KBM-7 (cell line): ENCODE results near the gene SOWAHC.
"Not testable (repeated sequence)": the region's sequence is repeated elsewhere in the genome, so short reads cannot be mapped to it uniquely, and the experiment has no call there.

ENCODE experiments used
- DNase-seq: peaks from one replicate; pipeline ENCODE4 v3.0.0-alpha.2; 2015
- in situ Hi-C: fragments of 300-500 bp; cut with MboI; formaldehyde crosslinking; loops from 2 replicates; pipeline ENCODE4 v1.14.3; 2020; ENCODE audit warnings: low sequenced_read_pairs, low pct_unique_long_range_greater_than_20kb, mixed read lengths

Gene SOWAHC

GRCh38 chr2:109640000-109640399, 25.8 kb downstream of the SOWAHC start:
- in situ Hi-C loops, DNase-seq: not testable (repeated sequence)

GRCh38 chr2:109644571-109645275, 30.6 kb downstream of the SOWAHC start:
- no peak for DNase-seq
- in situ Hi-C loops, result no loop called here

DNA sequence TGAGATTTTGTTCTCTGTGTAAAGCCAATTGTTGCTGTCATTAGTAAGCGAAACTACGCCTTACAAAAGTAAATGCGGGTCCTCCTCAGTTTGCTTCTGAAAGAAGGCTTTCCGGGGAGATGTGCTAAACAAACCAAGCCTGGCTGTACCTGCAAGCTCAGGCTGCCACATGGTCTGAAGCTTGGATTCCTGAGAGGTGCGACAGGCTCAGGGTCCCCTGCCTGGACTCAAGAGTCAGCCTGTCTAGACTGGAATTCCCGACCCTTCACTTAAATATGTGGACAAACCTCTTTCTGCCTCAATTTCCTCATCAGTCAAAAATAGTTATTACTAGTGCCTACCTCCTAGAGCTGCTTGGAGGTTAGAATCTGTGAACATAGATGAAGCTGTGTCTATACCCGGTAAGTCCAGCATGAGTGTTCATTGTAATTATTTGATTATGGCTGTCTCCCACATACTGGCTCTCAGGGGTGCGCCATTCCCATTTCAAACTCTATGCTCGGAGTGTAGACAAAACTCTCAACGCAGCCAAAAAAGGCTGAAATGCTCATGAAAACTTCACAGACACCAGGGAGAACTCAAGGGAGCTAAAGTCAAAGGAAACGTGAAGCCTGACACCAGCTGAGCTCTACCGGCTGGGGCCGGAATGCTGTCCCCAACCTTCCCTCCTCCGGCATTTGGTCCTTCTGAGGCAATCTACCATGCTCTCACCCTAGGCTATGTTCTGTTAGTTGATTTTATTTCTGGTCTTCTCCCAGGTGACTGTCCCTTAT, 31.4 kb downstream of the SOWAHC start:
- in situ Hi-C loops, result no loop called here

DNA sequence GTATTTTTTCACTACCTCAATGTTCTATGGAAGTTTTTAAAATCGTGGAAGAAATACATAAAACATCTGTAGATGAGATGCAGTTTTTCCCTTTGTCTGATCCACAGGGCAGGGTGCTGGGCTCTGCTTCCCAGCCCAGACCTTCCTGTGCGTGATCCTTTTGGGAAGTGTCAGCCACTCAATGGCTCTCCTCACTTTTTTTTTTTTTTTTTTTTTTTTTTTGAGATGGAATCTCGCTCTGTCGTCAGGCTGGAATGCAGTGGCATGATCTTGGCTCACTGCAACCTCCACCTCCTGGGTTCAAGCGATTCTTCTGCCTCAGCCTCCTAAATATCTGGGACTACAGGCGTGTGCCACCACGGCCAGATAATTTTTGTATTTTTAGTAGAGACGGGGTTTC, 32.8 kb downstream of the SOWAHC start:
- in situ Hi-C loops, result no loop called here
- DNase-seq, result no peak

More for the DNA sequence above, 31.4 kb downstream of the SOWAHC start:
- DNase-seq, result no peak

DNA sequence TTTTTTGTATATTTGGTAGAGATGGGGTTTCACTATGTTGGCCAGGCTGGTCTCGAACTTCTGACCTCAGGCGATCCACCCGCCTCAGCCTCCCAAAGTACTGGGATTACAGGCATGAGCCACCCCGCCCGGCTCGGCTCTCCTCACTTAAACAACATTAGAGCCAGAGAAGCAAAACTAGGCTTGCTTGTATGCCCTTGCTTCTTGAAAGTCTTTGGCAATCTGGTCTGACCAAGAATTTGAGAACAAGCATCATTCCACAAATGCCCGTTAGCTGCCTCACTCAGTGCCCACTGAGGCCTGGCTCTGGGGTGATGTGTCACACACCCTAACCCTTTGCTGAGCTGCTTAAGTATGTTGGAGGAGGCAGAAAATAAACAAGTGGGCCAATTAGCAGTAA, 33.5 kb downstream of the SOWAHC start:
- in situ Hi-C loops, result no loop called here
- no peak for DNase-seq

GRCh38 chr2:109648041-109648527, 33.9 kb downstream of the SOWAHC start:
- in situ Hi-C loops, result no loop called here
- no peak for DNase-seq

DNA sequence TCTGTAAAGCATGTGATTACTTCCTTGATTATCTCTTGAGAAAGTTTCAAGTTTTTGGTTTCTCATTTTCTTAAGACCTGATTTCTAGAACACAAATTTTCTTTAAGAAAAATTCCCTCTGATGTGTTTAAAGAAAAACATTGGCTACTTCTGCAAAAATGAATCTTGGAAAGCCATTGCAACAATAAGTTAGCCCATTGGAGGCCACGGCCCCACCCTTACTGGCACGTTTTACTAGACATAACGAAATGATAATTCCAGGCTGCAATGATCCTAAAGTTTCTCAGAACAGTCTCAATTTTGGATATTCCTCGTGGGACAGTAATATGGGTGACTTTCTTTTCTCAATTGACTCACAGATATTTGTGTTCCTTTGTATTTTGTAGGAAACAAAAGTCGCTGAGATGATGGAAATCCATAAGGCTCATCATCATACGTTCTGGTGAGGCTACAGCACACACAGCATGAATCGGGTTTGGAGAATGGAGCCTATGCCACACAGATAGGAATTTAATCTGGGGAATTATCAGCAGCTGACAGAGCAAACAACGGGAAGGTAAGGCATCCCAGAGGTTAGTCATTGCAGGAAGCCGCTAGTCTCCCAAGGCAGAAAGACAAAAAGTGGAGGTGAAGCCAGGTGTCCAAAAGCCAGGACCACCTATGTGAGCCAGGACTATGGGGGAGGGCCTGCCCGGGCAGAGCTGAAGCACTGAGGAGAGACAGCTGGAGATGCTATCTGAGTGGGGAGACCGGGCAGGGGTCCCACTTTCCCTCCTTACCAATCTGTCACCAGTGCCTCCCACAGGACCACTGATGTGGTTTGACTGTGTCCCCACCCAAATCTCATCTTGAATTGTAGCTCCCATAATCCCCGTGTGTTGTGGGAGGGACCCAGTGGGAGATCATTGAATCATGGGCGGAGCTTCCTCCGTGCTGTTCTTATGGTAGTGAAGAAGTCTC, 35.9 kb downstream of the SOWAHC start:
- DNase-seq, result no peak

GRCh38 chr2:109654326-109655050, 40.3 kb downstream of the SOWAHC start:
- in situ Hi-C loops, result no loop called here
- DNase-seq, result no peak

More for the DNA sequence above, 35.9 kb downstream of the SOWAHC start:
- in situ Hi-C loops, result no loop called here

- DNase-seq, result no peak
- in situ Hi-C loops, result no loop called here
These were observed 41.1 kb downstream of the SOWAHC start for GRCh38 chr2:109655287-109655686.

GRCh38 chr2:109659396-109660045, 45.4 kb downstream of the SOWAHC start:
- no peak for DNase-seq
- in situ Hi-C loops, result no loop called here

DNA sequence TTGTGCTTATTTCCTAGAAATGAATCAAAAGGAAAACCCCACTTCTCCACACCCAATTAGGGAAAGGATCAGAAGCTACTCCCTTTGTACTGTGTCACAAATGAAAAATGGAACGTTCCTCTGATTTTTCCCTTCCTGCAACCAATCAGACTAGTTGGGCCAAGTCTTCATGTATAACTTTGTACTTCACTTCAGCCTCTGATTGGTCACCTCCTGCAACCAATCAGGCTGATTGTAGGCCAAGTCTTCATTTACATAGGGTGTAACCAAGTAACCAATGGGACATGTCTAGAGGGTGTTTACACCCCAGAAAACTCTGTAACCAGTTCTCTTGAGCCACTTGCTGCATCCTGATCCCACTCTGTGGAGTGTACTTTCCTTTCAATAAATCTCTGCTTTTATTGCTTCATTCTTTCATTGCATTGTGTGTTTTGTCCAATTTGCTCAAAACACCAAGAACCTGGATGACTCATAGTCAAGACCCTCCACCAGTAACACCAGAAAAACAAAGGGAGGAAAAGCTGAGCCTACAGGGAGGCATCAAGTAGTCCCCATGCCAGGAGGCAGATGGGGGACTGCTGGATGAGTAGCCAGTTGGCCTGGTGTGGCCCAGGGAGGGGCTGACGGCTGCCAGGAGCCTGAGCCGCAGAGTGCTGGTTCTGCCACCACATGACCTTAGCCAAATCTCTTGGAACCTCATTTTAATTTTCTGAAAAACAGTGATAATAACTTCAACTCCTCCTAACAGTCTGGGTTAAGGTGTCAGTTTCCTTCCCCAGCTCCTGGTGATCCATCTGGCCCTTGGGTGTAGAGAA, 46.1 kb downstream of the SOWAHC start:
- in situ Hi-C loops, result no loop called here
- no peak for DNase-seq

DNA sequence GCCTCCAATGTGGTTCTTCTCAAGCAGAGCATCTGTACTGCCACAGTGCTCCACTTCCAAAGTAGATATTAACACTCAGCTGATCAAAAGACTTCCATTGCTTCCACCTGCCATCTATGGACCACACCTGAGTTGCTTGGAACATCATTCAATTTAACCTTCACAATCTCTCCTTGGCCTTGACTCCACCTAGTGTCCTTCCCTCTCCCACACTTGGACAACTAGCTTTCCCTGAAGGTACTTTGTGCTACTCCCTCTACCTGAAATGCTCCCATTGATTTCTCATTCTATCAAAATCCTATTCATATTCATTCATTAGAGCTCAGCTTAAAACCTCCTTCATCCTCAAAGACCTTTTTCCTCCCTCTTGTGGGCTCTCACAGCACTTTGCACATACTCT, 48.7 kb downstream of the SOWAHC start:
- DNase-seq, result no peak
- in situ Hi-C loops, result no loop called here

DNA sequence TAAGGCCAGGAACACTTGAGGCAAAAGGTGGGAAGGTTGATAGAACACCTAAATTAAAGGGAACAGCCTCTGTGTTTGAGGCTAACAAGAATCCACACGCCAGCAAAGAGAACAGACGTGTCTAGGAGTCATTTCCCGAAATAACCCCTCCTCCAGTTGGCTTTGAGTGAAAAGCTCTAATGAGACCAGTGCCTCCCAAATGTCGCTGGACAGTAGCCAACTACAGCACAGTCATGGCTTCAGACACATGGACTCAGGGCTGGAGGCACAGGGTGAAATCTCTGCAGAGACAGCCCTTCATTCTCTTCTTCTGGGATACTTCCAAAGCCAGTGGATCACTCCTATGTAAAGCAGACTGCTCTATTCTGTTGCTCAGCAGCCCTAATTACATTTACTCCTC, 49.6 kb downstream of the SOWAHC start:
- in situ Hi-C loops, result no loop called here

GRCh38 chr2:109666466-109666865, 52.3 kb downstream of the SOWAHC start:
- no peak for DNase-seq
- in situ Hi-C loops, result no loop called here

More for the DNA sequence above, 49.6 kb downstream of the SOWAHC start:
- DNase-seq, result no peak
